Superior temporal gyrus (tissue), 1 donor: ENCODE results near the gene OR2V2.

Experiments
- DNase-seq: peaks from one replicate; pipeline ENCODE4 v3.0.0-alpha.2; 2016; ENCODE audit errors: extremely low spot score

OR2V2 gene

GRCh38 chr5:181145133-181145532 is 2.3 kb upstream of the OR2V2 start:
- no peak for DNase-seq

GRCh38 chr5:181149355-181149754 is 2.0 kb downstream of the OR2V2 start:
- DNase-seq: no peak

GRCh38 chr5:181149806-181150733 is 2.7 kb downstream of the OR2V2 start:
- DNase-seq: no peak

- no peak for DNase-seq
Observed at GRCh38 chr5:181151146-181151545, 3.8 kb downstream of the OR2V2 start.

GRCh38 chr5:181152406-181152805 is 5.0 kb downstream of the OR2V2 start:
- no peak for DNase-seq

GRCh38 chr5:181153814-181154213 is 6.4 kb downstream of the OR2V2 start:
- no peak for DNase-seq

- DNase-seq: no peak
Observed at GRCh38 chr5:181156758-181157157, 9.4 kb downstream of the OR2V2 start.

GRCh38 chr5:181158869-181159268 is 11.5 kb downstream of the OR2V2 start:
- no peak for DNase-seq

- peak; percentile 94 for DNase-seq
Observed at GRCh38 chr5:181159286-181160151, 12.1 kb downstream of the OR2V2 start.

- DNase-seq: peak; percentile 46
Observed at GRCh38 chr5:181160152-181160754, 12.9 kb downstream of the OR2V2 start.

- peak; percentile 71 for DNase-seq
Observed at GRCh38 chr5:181160755-181161533, 13.6 kb downstream of the OR2V2 start.

GRCh38 chr5:181161534-181162175 is 14.3 kb downstream of the OR2V2 start:
- DNase-seq: no peak

GRCh38 chr5:181163487-181164075 is 16.2 kb downstream of the OR2V2 start:
- DNase-seq: no peak

- no peak for DNase-seq
Observed at GRCh38 chr5:181164076-181164952, 16.9 kb downstream of the OR2V2 start.

GRCh38 chr5:181166812-181167733 is 19.7 kb downstream of the OR2V2 start:
- no peak for DNase-seq

GRCh38 chr5:181167814-181168488 is 20.6 kb downstream of the OR2V2 start:
- DNase-seq: no peak

GRCh38 chr5:181168595-181169118 is 21.3 kb downstream of the OR2V2 start:
- no peak for DNase-seq
